ENCODE data around the gene ZNF197. TPM values are rescaled to one million over a fixed set of nuclear protein-coding genes. Genes with fewer than 3 reads are reported as not detected.
A peak's percentile ranks its signal among the peaks of the same experiment; 100 is the strongest.
"Not testable (repeated sequence)": the region's sequence is repeated elsewhere in the genome, so short reads cannot be mapped to it uniquely, and the experiment has no call there.

Gene ZNF197
- 1 to 10 TPM; 8.1 to 9.6 TPM for total RNA-seq

GRCh38 chr3:44624749-44625480 is at the start of gene ZNF197:
TSS of gene ZNF197 (plus strand) at chr3:44625036. CDS start at chr3:44629155, 4,119 bp downstream.
- DNase-seq (ENCODE audit: low spot score in 2 of 2) (peak; percentile 57 to 75), ATAC-seq (peak; percentile 93)
- peaks cover 9 to 12% of the 10 kb centered on the region in 2 donors for H3K36me3 Mint-ChIP-seq

DNA sequence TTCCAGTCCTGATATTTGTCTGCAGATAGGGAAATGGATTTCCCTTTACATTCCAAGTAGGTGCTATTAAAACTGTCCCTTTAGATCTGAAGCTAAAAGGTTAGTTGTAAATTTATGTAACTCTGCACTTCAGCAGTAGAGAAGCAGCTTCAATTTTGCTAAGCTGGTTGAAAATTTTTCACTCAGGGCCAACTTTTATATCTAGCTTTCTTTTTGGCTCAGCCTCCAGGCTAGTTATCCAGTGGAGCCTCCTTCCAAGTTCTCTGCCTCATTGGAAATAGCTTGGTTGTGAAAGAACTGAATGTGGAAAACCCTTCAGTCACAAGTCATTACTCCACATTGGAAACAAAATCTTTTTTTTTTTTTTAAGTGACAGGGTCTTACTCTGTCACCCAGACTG is 48.2 kb upstream of the ZNF197 start:
- Mint-ChIP-seq H3K27ac (no peak overlapping the region), H3K9me3 (peaks cover 29 to 32% of the 10 kb centered on the region in 2 donors), H3K36me3 (peaks cover 38 to 42% of the 10 kb centered on the region in 2 donors)
- DNase-seq (ENCODE audit: low spot score in 2 of 2) (no peak), ATAC-seq (no peak)

More at GRCh38 chr3:44624749-44625480, at the start of gene ZNF197:
- Mint-ChIP-seq H3K27ac (peak within 1 kb of the TSS; percentile 88 to 89), H3K9me3 (no peaks in the 10 kb centered on the region)

DNA sequence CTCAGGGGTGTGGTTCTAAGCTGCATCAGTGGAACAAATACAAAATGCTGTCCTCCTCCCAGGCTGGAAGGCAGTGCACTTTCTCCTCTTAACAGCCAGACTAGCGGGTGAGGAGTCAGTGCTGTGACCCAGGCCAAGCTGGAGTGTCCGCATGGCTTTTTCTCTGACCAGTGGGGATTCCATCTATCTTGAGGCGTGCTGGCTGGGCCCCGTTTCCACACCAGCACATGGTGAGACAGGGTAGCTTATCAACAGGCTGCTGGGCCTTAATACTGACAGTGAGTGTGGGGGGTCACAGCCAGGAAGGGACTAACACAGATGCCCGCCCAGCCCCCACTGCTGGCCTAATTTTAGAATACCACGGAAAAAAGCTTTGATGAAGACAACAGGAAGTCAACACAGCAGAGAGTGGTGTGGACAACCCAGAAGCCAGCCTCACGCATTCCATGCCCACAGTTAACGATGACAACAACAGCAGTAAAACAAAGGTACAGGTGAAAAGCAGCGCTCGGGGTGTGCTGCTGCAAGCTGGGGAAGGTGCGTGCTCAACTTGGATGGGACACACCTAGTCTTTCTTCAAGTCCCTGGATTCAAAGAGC is 47.4 kb upstream of the ZNF197 start:
- ATAC-seq; H3K27ac Mint-ChIP-seq; DNase-seq (ENCODE audit: low spot score in 2 of 2): not testable (repeated sequence)
- peaks cover 23 to 25% of the 10 kb centered on the region in 2 donors for H3K9me3 Mint-ChIP-seq
- H3K36me3 Mint-ChIP-seq: peaks cover 34 to 37% of the 10 kb centered on the region in 2 donors

GRCh38 chr3:44578316-44578715 is 46.5 kb upstream of the ZNF197 start:
- peaks cover 18 to 21% of the 10 kb centered on the region in 2 donors for H3K9me3 Mint-ChIP-seq
- H3K27ac Mint-ChIP-seq; ATAC-seq; DNase-seq (ENCODE audit: low spot score in 2 of 2): not testable (repeated sequence)
- H3K36me3 Mint-ChIP-seq: peaks cover 32 to 37% of the 10 kb centered on the region in 2 donors

DNA sequence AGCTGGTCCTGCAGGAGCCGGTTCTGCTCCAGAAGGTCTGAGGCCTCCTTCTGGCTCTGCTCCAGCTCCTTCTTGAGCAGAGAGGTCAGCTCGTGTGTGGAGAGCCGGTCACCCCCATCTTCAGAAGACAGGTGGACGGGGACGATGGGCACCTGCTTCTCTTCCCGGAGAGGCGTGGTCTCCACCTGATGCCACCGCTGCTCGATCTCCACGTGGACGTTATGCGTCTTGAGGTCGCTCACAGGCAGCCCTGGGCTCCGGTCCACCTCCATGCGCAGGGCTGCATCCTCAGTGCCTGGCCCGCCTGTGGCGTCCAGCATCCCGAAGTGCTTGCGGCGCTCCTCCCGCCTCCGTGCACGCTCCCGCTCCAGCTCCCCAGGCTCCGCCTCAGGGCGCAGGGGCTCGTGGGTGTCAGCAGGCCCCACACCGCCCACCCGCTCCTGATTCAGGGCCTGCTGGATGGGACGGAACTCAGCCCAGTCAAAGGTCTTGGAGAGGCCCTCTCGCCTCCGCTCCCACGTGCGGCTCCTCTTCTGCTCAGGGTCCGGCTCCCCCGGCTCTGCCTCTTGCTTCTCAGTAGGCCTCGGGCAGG is 45.8 kb upstream of the ZNF197 start:
- H3K36me3 Mint-ChIP-seq: peaks cover 37 to 43% of the 10 kb centered on the region in 2 donors
- not testable (repeated sequence) for DNase-seq (ENCODE audit: low spot score in 2 of 2); H3K27ac Mint-ChIP-seq; ATAC-seq
- peaks cover 23 to 28% of the 10 kb centered on the region in 2 donors for H3K9me3 Mint-ChIP-seq

- not testable (repeated sequence) for H3K27ac Mint-ChIP-seq; ATAC-seq; DNase-seq (ENCODE audit: low spot score in 2 of 2)
- H3K36me3 Mint-ChIP-seq: peaks cover 37 to 48% of the 10 kb centered on the region in 2 donors
- peaks cover 23 to 33% of the 10 kb centered on the region in 2 donors for H3K9me3 Mint-ChIP-seq
Measured at GRCh38 chr3:44579749-44580148, 45.1 kb upstream of the ZNF197 start.

- DNase-seq (ENCODE audit: low spot score in 2 of 2); H3K27ac Mint-ChIP-seq; ATAC-seq: not testable (repeated sequence)
- Mint-ChIP-seq H3K9me3 (peaks cover 23 to 32% of the 10 kb centered on the region in 2 donors), H3K36me3 (peaks cover 41 to 48% of the 10 kb centered on the region in 2 donors)
Measured at GRCh38 chr3:44580971-44581370, 43.9 kb upstream of the ZNF197 start.

DNA sequence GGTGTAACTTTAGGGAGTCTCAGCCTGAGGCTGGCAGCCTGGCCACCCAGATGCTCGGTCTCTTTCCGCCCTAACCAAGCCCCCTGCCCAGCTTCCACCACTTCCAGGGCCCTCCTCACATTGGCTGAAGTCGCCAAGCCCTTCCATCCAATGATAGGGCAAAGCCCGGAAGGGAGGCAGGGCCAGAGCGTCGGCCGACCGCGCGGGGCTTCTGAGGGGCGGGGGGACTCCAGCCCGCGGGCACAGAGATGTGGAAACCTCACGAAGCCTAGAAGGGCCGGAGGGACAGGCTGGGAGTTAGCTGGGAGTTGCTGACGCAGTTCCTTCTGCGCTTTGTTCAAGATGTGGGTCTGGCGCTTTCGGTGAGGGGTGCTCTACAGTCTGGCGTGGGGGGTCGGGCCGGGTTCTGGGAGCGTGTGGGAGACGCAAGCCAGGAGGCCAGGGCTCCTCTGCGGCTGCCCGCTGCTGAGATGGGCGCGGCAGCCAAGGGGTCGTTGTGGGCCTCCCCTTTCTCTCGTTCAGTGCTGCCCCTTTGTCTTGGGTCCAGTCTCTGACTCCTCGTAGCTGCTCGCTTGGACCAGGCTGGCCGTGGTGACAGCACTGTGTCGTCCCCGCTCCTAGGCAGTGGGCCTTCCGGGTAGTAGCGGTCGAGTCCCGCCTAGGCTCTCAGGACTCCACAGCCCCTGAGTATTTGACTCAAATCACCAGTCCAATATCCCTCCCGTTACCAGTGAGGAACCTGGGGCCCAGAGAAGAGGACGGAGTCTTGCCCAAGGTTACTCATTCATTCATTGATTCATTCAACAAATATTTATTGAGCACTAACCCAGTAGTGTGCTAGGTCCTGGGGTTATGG is 40.0 kb upstream of the ZNF197 start, which contains the start of gene ZNF660:
Gene ZNF660 (plus strand): TSS at position 319 of the 856 bp plus-strand sequence. CDS start 9,230 bp downstream, outside the sequence.
- no peak for DNase-seq (ENCODE audit: low spot score in 2 of 2)
- Mint-ChIP-seq H3K9me3 (peaks cover 15 to 26% of the 10 kb centered on the region in 2 donors), H3K27ac (no peak within 1 kb of the TSS), H3K36me3 (peaks cover 36 to 43% of the 10 kb centered on the region in 2 donors)
- ATAC-seq: peak; percentile 13 to 33

DNA sequence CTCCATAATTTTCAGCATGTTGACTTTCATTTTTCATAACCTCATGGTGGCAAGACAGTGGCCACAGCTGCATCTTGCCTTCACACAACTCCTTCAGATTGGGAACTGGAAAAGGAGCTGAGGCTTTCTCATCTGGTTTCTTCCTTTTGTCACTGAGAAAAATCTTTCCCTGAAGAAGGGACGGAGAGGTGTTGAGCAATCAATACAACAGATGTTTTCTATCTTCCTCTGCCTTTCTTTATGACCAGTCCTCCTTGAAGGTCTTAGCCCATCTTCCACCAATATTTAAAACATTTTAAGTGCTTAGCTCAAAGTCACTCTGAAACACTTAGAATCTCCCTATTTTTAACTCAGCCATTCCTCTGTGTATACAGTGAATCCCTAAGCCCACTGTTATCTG is 28.2 kb upstream of the ZNF197 start:
- H3K9me3 Mint-ChIP-seq: peaks cover 22% of the 10 kb centered on the region in 2 donors
- ATAC-seq: no peak

GRCh38 chr3:44601749-44602148 is 23.1 kb upstream of the ZNF197 start:
- DNase-seq (ENCODE audit: low spot score in 2 of 2) (no peak), ATAC-seq (no peak)
- H3K9me3 Mint-ChIP-seq: peaks cover 0 to 4% of the 10 kb centered on the region in 2 donors
- no peaks in the 10 kb centered on the region for H3K36me3 Mint-ChIP-seq
- no peak overlapping the region for H3K27ac Mint-ChIP-seq

More for the DNA sequence above, 28.2 kb upstream of the ZNF197 start:
- peaks cover 17 to 20% of the 10 kb centered on the region in 2 donors for H3K36me3 Mint-ChIP-seq
- no peak for DNase-seq (ENCODE audit: low spot score in 2 of 2)
- no peak overlapping the region for H3K27ac Mint-ChIP-seq

DNA sequence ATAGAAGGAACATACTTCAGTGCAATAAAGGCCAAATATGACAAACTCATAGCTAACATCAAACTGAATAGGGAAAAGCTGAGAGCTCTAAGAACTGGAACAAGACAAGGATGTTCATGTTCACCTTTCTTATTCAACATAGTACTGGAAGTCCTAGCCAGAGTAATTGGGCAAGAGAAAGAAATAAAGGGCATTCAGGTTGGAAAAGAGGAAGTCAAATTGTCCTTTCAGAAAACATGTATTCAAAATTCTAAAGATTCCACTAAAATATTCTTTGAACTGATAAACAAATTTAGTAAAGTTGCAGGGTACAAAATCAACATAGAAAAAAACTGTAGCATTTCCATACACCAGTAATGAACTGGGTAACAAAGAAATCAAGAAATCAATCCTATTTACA is 12.2 kb upstream of the ZNF197 start:
- no peaks in the 10 kb centered on the region for H3K36me3 Mint-ChIP-seq
- DNase-seq (ENCODE audit: low spot score in 2 of 2) (no peak), ATAC-seq (no peak)
- H3K27ac Mint-ChIP-seq: no peak overlapping the region
- H3K9me3 Mint-ChIP-seq: no peaks in the 10 kb centered on the region

DNA sequence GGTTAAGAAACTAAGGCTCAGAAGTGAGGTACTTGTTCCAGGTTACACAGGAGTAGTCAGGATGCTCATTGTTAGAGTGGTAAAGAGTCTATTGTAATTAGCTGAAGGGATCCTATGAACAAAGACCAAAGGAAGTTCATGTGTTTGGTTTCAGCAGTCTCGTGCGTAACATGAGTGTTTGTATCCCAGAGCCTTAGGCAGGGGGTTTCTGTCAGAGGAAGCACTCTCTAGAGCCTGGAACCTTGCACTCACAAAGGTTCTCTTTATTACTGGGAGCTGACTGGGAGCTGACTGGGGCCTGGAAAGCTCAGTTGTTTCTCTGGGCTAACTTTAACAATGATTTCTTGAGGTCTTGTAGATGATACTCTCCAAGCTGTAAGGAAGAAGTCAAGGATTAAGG is 3.9 kb downstream of the ZNF197 start:
- H3K36me3 Mint-ChIP-seq: peaks cover 41 to 43% of the 10 kb centered on the region in 2 donors
- ATAC-seq (no peak), DNase-seq (ENCODE audit: low spot score in 2 of 2) (no peak)
- H3K9me3 Mint-ChIP-seq: no peaks in the 10 kb centered on the region
- no peak overlapping the region for H3K27ac Mint-ChIP-seq

GRCh38 chr3:44632193-44632592 is 7.4 kb downstream of the ZNF197 start:
- Mint-ChIP-seq H3K9me3 (peaks cover 7 to 16% of the 10 kb centered on the region in 2 donors), H3K27ac (peak overlapping the region; percentile 1 to 6), H3K36me3 (peaks cover 63 to 69% of the 10 kb centered on the region in 2 donors)
- DNase-seq (ENCODE audit: low spot score in 2 of 2) (no peak), ATAC-seq (no peak)

- peaks cover 45 to 51% of the 10 kb centered on the region in 2 donors for H3K9me3 Mint-ChIP-seq
- no peak overlapping the region for H3K27ac Mint-ChIP-seq
- peaks cover 63 to 72% of the 10 kb centered on the region in 2 donors for H3K36me3 Mint-ChIP-seq
- no peak for DNase-seq (ENCODE audit: low spot score in 2 of 2)
- ATAC-seq: peak in 1 of 2 donors; percentile 70
Measured at GRCh38 chr3:44642337-44642736, 17.5 kb downstream of the ZNF197 start.

DNA sequence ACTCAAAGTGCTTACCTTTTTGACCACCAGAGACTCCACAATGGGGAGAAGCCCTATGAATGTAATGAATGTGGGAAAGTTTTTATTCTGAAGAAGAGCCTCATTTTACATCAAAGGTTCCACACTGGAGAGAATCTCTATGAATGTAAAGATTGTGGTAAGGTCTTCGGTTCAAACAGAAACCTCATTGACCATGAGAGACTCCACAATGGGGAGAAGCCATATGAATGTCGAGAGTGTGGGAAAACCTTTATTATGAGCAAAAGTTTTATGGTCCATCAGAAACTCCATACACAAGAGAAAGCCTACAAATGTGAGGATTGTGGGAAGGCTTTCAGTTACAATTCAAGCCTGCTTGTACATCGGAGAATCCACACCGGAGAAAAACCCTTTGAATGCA is 18.2 kb downstream of the ZNF197 start:
- no peak overlapping the region for H3K27ac Mint-ChIP-seq
- H3K9me3 Mint-ChIP-seq: peaks cover 41 to 44% of the 10 kb centered on the region in 2 donors
- DNase-seq (ENCODE audit: low spot score in 2 of 2) (no peak), ATAC-seq (peak in 1 of 2 donors; percentile 40)
- peaks cover 57 to 72% of the 10 kb centered on the region in 2 donors for H3K36me3 Mint-ChIP-seq

DNA sequence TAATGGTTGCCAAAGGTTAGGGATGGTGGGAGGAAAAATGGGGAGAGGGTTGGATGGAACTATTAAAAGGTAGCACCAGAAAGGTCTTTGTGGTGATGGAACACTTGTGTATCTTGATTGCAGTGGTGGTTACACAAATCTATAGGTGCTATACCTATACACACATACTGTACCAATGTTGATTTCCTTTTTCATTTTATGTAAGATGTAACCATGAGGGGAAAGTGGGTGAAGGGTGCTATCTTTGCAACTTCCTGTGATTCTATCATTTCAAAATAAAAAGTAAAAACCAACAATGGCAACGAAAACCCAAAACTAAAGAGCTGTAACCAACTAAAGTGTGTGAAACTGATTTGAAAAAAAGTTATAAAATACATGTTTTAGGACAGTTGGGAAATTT is 22.9 kb downstream of the ZNF197 start:
- peak overlapping the region in 1 of 2 donors; percentile 51 for H3K27ac Mint-ChIP-seq
- peaks cover 19 to 23% of the 10 kb centered on the region in 2 donors for H3K9me3 Mint-ChIP-seq
- peaks cover 36 to 58% of the 10 kb centered on the region in 2 donors for H3K36me3 Mint-ChIP-seq
- no peak for ATAC-seq
- no peak for DNase-seq (ENCODE audit: low spot score in 2 of 2)

Measured in activated naive CD4-positive, alpha-beta T cell treated with anti-CD3 and anti-CD28 coated beads, Interleukin-2, amount 50 U/mL, for 72 hours (primary cell).